Keratinocyte (primary cell): Measurements from ENCODE around the gene MAP3K8.

ENCODE experiments used
- EZH2 ChIP-seq: IDR thresholded peaks from one replicate; pipeline ENCODE4 v1.6.1; 2012; ENCODE audit warnings: inconsistent platforms, mild to moderate bottlenecking, low read length, moderate library complexity
- TF ChIP-seq, protein P1 (sequence below), 3 experiments: IDR thresholded peaks in 1 of 3; conservative IDR thresholded peaks in 1 of 3; optimal IDR thresholded peaks in 1 of 3; 2 replicates in 2 of 3; 3 replicates in 1 of 3; pipeline versions ENCODE3 to v1.5.1; 2011; ENCODE audit warnings: low read length in 3 of 3, mild to moderate bottlenecking in 3 of 3, moderate library complexity in 2 of 3, control low read depth in 1 of 3, inconsistent platforms in 1 of 3; ENCODE audit not compliant: insufficient read depth in 2 of 3; ENCODE audit errors: extremely low read depth in 1 of 3

GRCh38 chr10:30432622-30433305 lies 1.2 kb upstream of the MAP3K8 start:
- TF ChIP-seq, protein P1, sequence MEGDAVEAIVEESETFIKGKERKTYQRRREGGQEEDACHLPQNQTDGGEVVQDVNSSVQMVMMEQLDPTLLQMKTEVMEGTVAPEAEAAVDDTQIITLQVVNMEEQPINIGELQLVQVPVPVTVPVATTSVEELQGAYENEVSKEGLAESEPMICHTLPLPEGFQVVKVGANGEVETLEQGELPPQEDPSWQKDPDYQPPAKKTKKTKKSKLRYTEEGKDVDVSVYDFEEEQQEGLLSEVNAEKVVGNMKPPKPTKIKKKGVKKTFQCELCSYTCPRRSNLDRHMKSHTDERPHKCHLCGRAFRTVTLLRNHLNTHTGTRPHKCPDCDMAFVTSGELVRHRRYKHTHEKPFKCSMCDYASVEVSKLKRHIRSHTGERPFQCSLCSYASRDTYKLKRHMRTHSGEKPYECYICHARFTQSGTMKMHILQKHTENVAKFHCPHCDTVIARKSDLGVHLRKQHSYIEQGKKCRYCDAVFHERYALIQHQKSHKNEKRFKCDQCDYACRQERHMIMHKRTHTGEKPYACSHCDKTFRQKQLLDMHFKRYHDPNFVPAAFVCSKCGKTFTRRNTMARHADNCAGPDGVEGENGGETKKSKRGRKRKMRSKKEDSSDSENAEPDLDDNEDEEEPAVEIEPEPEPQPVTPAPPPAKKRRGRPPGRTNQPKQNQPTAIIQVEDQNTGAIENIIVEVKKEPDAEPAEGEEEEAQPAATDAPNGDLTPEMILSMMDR (optimal IDR thresholded peaks at IDR 0.05 in 1 of 3, IDR thresholded peaks at IDR 0.05 in 1 of 3, conservative IDR thresholded peaks at IDR 0.05 in 1 of 3; ENCODE audit: extremely low read depth in 1 of 3, insufficient read depth in 2 of 3, low read length in 3 of 3) = no peak
- no peak for TF ChIP-seq EZH2
